ENCODE results near the gene RNF144A.
"Not testable (repeated sequence)": the region's sequence is repeated elsewhere in the genome, so short reads cannot be mapped to it uniquely, and the experiment has no call there.

RNF144A gene

DNA sequence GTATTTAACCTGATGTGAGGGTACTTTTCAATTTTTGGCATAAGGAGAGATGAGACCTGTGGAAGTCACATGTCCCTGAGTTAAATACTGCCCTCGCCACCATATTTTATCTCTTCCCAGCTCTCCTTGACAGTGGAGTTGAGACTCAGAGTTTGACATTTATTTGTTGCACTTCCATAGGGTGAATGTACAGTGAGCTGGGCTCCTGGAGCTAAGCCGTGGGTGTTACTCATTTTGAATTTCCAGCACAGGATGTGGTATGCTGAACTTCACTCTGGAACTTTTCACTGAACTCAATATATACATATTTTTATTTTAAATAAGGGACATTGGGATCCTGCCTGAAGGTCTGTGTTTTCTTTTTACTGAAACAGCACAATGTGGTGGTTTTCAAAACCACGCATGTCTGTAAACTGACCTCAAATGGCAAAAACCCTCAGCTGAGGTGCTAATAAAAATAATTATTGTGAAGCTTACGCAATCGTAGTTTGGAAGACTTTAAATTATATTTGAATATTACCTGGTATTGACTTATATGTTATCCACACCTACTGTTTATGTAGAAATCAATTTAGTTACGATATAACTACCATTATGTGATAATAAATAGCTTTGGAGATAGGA, 12.1 kb downstream of the RNF144A start:
- no peak for DNase-seq (ENCODE audit: low spot score)

- DNase-seq (ENCODE audit: low spot score): no peak
Observed at GRCh38 chr2:6930923-6931647, 13.9 kb downstream of the RNF144A start.

- no peak for DNase-seq (ENCODE audit: low spot score)
Observed at GRCh38 chr2:6931753-6932152, 14.5 kb downstream of the RNF144A start.

GRCh38 chr2:6932206-6932605, 15.0 kb downstream of the RNF144A start:
- DNase-seq (ENCODE audit: low spot score): no peak

- DNase-seq (ENCODE audit: low spot score): no peak
Observed at GRCh38 chr2:6932828-6933227, 15.6 kb downstream of the RNF144A start.

DNA sequence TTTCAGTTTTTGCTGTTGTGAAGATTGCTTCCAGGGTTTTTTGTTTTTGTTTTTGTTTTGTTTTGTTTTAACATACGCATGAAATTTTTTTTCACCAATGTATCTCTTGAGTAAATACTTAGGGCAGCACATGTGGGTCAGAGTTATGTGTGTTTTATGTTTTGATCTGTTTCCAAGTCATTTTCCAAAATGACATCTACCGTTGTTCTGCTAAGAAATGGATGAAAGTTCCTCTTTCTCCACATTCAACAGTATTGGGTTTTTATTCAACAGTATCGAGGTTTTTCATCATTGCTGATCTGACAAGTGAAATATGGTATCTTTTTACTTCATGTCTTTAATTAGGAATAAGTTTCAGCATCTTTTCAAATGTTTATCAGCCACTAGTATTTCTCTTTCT, 16.7 kb downstream of the RNF144A start:
- no peak for DNase-seq (ENCODE audit: low spot score)

- DNase-seq (ENCODE audit: low spot score): no peak
Observed at GRCh38 chr2:6934345-6934744, 17.1 kb downstream of the RNF144A start.

DNA sequence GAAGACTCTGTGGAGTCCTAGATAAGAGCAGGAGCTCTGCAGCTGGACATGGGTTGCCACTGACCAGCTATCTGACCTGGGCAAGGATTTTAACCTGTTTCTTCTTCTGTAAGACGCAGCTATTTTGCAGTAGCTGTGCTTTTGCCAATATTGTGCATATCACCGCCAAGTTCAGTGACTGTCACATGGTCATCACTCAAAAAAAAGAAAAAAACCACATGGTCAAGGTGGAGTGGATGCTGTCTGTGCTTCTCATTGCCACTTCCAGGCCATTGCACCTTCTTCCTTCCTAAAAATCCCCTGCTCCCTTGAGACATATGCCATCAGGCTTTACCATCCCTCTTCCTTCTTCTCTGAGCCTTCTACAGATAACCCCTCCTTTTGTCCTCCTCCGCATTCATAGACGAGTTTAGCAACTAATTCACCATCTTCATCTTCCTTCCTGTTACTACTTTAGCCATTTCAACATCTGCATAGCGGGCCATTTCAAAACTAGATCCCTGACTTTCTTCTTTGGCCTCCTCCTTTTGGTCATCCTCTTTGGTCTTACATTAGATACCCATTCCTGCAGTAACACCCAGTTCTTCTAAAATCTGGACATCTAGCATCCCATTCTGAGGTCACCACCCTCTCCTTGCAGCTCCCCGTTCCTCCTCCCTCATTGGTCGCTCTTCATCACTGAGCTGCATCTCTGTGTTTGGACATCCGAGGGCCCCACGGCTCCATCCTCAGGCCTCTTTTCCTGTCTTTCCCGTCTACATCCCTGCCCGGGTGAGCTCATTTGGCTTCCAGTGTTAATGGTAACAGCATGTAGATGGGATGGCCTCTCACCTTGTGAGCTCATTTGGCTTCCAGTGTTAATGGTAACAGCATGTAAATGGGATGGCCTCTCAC, 17.8 kb downstream of the RNF144A start:
- DNase-seq (ENCODE audit: low spot score): no peak

DNA sequence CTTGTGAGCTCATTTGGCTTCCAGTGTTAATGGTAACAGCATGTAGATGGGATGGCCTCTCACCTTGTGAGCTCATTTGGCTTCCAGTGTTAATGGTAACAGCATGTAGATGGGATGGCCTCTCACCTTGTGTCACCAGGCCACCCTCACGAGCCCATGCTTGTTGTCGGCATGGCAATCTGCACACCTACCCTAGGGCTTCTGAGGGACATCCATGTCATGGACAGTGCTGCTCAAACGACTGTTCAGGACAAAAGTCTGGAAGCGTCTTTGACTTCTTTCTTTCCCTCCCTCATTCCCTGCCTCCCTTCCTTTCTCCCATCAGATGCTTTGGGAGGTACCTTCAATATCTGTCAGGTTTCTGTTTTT, 18.4 kb downstream of the RNF144A start:
- DNase-seq (ENCODE audit: low spot score): not testable (repeated sequence)

GRCh38 chr2:6937157-6937556, 19.9 kb downstream of the RNF144A start:
- DNase-seq (ENCODE audit: low spot score): no peak

GRCh38 chr2:6937582-6937981, 20.4 kb downstream of the RNF144A start:
- DNase-seq (ENCODE audit: low spot score): no peak

- DNase-seq (ENCODE audit: low spot score): no peak
Observed at GRCh38 chr2:6939071-6939470, 21.9 kb downstream of the RNF144A start.

DNA sequence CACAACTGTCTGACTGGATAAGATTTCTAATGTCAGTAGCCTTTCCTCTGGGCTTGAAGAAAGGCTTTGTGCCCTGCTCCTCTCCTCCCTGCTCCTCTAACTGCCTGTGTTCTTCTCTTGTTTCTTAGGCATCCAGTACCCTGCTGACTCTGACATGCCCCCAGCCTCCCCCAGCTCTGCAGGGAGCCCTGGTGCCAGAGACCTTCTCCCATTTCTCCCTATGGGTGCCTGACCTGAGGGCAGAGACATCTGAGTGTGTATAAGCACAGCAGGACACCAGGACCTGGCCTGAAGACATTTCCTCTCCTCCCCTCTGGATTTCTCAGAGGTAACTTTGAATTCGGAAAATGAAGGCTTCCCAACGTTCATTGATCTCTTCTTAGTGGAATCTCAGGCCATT, 23.6 kb downstream of the RNF144A start:
- DNase-seq (ENCODE audit: low spot score): no peak

DNA sequence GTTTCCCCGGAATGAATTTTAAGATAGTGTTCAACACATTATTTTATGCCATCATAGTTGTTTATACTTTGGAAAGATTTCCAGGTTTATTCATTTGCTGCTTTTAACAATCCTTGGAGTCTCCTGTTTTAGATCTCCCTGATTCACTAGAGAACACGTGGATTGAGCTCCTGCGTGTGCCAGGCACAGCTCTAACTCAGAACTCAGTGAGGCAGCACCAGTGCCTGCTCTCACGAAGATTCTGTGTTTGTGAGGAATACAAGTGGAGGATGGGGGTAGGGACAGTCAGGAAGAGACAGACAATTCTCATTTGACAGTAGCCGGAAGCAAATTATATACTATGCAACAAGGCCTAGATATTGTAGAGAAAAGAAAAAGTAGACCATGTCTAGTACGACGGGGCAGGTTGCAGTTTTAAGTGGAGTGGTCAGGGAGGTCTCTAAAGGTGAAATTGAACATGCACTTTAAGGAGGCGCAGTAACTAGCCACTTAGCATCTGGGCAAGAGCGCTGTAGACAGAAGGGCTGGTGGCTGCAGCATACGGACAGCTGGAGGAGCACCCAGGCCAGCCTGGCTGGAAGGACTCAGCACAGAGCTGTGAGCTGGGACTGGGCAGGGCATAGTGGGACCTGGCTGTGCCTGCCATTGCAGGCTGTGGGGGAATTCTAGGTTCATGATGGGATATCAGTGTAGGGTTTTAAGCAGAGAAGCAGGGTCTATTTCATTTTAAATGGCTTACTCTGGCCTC, 24.3 kb downstream of the RNF144A start:
- DNase-seq (ENCODE audit: low spot score): no peak

GRCh38 chr2:6942848-6943247, 25.6 kb downstream of the RNF144A start:
- no peak for DNase-seq (ENCODE audit: low spot score)

GRCh38 chr2:6943523-6943922, 26.3 kb downstream of the RNF144A start:
- no peak for DNase-seq (ENCODE audit: low spot score)

DNA sequence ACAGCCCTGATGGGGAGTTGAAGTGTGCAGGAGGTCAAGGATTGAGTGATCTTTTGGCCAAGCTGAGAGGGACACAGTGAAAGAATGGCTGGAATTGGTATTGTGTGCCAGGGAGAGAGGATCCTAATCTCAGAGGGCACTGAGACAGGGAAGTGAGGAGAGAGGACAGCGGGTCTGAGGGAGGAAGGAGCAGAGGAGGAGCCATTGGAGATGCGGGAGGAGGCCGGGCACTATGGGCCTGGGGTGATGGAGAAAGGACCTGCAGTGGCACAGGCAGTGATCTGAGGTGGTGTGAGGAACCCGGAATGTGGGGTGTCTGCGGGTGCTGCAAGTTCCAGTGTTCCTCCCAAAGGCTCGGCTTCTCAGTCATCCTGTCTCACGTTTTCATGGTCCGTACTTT, 26.8 kb downstream of the RNF144A start:
- DNase-seq (ENCODE audit: low spot score): no peak

DNA sequence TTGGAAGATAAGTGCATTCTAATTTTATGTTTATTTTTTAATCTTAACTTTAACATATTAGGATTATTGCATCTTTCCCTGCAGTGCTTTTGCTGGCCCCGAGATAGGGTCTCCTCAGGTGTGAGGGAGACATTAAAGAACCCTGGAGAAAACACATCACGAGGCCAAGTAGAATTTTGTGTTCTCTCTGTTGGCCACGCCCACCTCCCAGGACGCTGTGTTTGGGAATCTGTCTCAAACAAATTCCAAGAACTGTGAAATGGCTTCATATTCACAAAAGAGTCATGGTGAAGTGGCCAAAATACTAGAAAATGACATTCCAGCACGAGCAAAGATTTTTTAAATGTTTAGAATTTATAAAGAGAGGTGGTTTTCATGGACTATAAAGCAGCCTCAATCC, 27.3 kb downstream of the RNF144A start:
- DNase-seq (ENCODE audit: low spot score): no peak

DNA sequence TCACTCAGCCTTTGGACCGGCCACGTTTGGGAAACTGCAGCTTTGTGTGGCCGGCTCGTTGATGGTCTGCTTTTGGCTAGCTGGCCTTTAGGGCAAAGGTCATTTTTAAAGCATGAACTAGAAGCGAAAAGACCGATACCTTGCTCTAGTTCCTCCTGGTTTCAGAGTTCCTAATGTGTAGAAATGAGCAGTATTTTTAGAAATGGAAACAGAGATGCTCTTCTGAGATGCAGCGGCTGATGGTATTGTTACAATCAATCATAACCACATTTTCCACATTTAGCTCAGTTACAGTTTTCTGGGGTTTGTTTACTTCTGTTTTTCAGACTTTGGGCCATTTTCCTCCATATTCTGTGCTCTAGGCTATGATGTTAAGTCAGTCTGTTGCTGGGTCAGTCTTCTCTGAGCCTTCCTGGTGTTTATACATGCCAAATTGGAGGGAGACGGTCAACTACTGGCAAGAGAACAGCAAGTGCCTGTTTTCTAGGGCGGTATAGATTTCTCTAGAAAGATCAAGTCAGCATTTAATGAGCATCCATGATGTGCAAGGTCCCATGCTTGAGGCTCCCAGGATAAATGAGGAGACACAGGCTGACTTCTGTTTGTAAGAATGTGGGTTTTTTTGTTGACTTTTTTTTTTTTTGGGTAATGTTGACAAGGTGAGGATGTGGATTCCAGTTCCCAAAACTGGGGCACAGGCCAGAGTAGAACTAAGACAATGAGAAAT, 28.0 kb downstream of the RNF144A start:
- DNase-seq (ENCODE audit: low spot score): no peak

DNA sequence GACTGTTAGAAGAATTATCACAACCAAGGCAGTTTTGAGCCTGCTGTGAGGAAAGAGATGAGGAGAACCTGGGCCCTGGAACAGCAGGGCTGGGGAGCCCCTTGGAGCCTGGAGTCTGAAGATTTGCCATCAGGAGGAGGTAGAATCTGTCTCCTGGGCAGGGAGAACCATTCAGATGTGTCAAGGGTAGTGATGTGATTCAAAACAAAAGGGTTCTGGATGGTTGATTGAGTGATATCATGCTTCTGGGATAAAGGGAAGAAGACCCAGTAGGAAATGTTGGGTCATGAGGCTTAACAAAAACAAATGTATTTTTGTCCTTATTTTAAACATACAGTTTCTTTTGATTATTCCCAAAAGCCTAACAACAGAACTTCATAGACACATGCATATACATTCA, 28.6 kb downstream of the RNF144A start:
- DNase-seq (ENCODE audit: low spot score): no peak

- no peak for DNase-seq (ENCODE audit: low spot score)
Observed at GRCh38 chr2:6946722-6947121, 29.5 kb downstream of the RNF144A start.

All from kidney capillary endothelial cell (primary cell).